Mesodermal cell (in vitro differentiated cells): ENCODE measurements around the gene ANKRD34A.

Experiments
- H3K27ac ChIP-seq: 2 replicates; pipeline ENCODE4 v1.7.0; 2013; ENCODE audit warnings: mild to moderate bottlenecking, low read depth, low read length, moderate library complexity; ENCODE audit not compliant: severe bottlenecking
- H3K36me3 ChIP-seq: 2 replicates; pipeline ENCODE4 v1.7.1; 2013; ENCODE audit warnings: mild to moderate bottlenecking, low read length, moderate library complexity; ENCODE audit not compliant: control insufficient read depth, insufficient read depth
- H3K4me1 ChIP-seq: one replicate; pipeline ENCODE4 v1.7.1; 2013; ENCODE audit warnings: mild to moderate bottlenecking, low read length; ENCODE audit not compliant: insufficient read depth, control insufficient read depth, poor library complexity, severe bottlenecking
- H3K4me3 ChIP-seq: 2 replicates; pipeline ENCODE4 v1.7.0; 2013; ENCODE audit warnings: low read length, control low read depth, mild to moderate bottlenecking; ENCODE audit not compliant: insufficient read depth, poor library complexity, severe bottlenecking; ENCODE audit errors: extremely low read depth
- H3K9me3 ChIP-seq: 2 replicates; pipeline ENCODE4 v1.7.1; 2013; ENCODE audit warnings: mild to moderate bottlenecking, low read length, moderate library complexity; ENCODE audit not compliant: control insufficient read depth
- WGBS, 2 experiments: methylation state at CpG; one replicate each; pipeline ENCODE4 v1.1.5; 2013; ENCODE audit warnings: missing lambda C conversion rate in 2 of 2; ENCODE audit not compliant: insufficient coverage in 2 of 2; 5-methylcytosine and 5-hydroxymethylcytosine counted together

Gene ANKRD34A

GRCh38 chr1:145988773-145989172 lies 24.4 kb upstream of the ANKRD34A start:
- Histone ChIP-seq H3K4me3 (no peak overlapping the region), H3K36me3 (peaks cover 16% of the 10 kb centered on the region), H3K4me1 (peaks cover 41% of the 10 kb centered on the region), H3K9me3 (no peaks in the 10 kb centered on the region), H3K27ac (no peak overlapping the region)
- WGBS, 2 experiments: 94 to 100% methylated on average over 4 to 5 of the region's 5 CpGs

- 100% methylated on average over 1 of the region's 1 CpG for WGBS, 2 experiments
- Histone ChIP-seq H3K4me1 (peaks cover 41% of the 10 kb centered on the region), H3K36me3 (peaks cover 7% of the 10 kb centered on the region), H3K27ac (no peak overlapping the region), H3K4me3 (no peak overlapping the region), H3K9me3 (no peaks in the 10 kb centered on the region)
Observed at GRCh38 chr1:145987926-145988325, 23.6 kb upstream of the ANKRD34A start.

- H3K4me3 ChIP-seq: no peak overlapping the region
- H3K36me3 ChIP-seq: no peaks in the 10 kb centered on the region
- 87 to 91% methylated on average over 4 to 5 of the region's 6 CpGs for WGBS, 2 experiments
- H3K4me1 ChIP-seq: peaks cover 45% of the 10 kb centered on the region
- no peaks in the 10 kb centered on the region for H3K9me3 ChIP-seq
- H3K27ac ChIP-seq: peak overlapping the region; percentile 75
Observed at GRCh38 chr1:145986551-145986950, 22.2 kb upstream of the ANKRD34A start.

GRCh38 chr1:145985502-145986439 lies 21.4 kb upstream of the ANKRD34A start:
- H3K4me3 ChIP-seq: no peak overlapping the region
- peak overlapping the region; percentile 75 for H3K27ac ChIP-seq
- H3K4me1 ChIP-seq: peaks cover 46% of the 10 kb centered on the region
- 90 to 93% methylated on average over 13 to 14 of the region's 15 CpGs for WGBS, 2 experiments
- H3K9me3 ChIP-seq: no peaks in the 10 kb centered on the region
- no peaks in the 10 kb centered on the region for H3K36me3 ChIP-seq

- 80% methylated on average over 1 of the region's 2 CpGs; no CpG with 5 or more reads in 1 of the 2 experiments for WGBS, 2 experiments
- H3K9me3 ChIP-seq: no peaks in the 10 kb centered on the region
- no peaks in the 10 kb centered on the region for H3K36me3 ChIP-seq
- no peak overlapping the region for H3K4me3 ChIP-seq
- peaks cover 52% of the 10 kb centered on the region for H3K4me1 ChIP-seq
- peak overlapping the region; percentile 75 for H3K27ac ChIP-seq
Observed at GRCh38 chr1:145985129-145985501, 20.7 kb upstream of the ANKRD34A start.

GRCh38 chr1:145983960-145984830 lies 19.8 kb upstream of the ANKRD34A start:
- Histone ChIP-seq H3K9me3 (no peaks in the 10 kb centered on the region), H3K27ac (peak overlapping the region; percentile 75), H3K4me3 (no peak overlapping the region), H3K4me1 (peaks cover 58% of the 10 kb centered on the region), H3K36me3 (no peaks in the 10 kb centered on the region)
- WGBS, 2 experiments: 92 to 97% methylated on average over 5 to 8 of the region's 12 CpGs

- Histone ChIP-seq H3K9me3 (no peaks in the 10 kb centered on the region), H3K4me1 (peaks cover 63% of the 10 kb centered on the region), H3K36me3 (no peaks in the 10 kb centered on the region), H3K27ac (no peak overlapping the region), H3K4me3 (no peak overlapping the region)
- 100% methylated on average over 1 of the region's 1 CpG; no CpG with 5 or more reads in 1 of the 2 experiments for WGBS, 2 experiments
Observed at GRCh38 chr1:145983206-145983675, 18.9 kb upstream of the ANKRD34A start.

- Histone ChIP-seq H3K9me3 (no peaks in the 10 kb centered on the region), H3K36me3 (no peaks in the 10 kb centered on the region), H3K27ac (peak overlapping the region; percentile 29), H3K4me3 (no peak overlapping the region), H3K4me1 (peaks cover 73% of the 10 kb centered on the region)
- WGBS, 2 experiments: 90 to 99% methylated on average over 4 to 6 of the region's 6 CpGs
Observed at GRCh38 chr1:145982010-145982723, 17.8 kb upstream of the ANKRD34A start.

- 100% methylated on average over 1 of the region's 1 CpG for WGBS, 2 experiments
- H3K36me3 ChIP-seq: no peaks in the 10 kb centered on the region
- H3K4me3 ChIP-seq: no peak overlapping the region
- H3K4me1 ChIP-seq: peaks cover 59% of the 10 kb centered on the region
- H3K9me3 ChIP-seq: no peaks in the 10 kb centered on the region
- H3K27ac ChIP-seq: peak overlapping the region; percentile 99
Observed at GRCh38 chr1:145980457-145980994, 16.2 kb upstream of the ANKRD34A start.
